ENCODE data around the gene DENND10. TPM values are rescaled to one million over a fixed set of nuclear protein-coding genes. Genes with fewer than 3 reads are reported as not detected.

DENND10 gene
- total RNA-seq, 2 experiments from 2014 or later, result 40.4 to 45.6 TPM

DNA sequence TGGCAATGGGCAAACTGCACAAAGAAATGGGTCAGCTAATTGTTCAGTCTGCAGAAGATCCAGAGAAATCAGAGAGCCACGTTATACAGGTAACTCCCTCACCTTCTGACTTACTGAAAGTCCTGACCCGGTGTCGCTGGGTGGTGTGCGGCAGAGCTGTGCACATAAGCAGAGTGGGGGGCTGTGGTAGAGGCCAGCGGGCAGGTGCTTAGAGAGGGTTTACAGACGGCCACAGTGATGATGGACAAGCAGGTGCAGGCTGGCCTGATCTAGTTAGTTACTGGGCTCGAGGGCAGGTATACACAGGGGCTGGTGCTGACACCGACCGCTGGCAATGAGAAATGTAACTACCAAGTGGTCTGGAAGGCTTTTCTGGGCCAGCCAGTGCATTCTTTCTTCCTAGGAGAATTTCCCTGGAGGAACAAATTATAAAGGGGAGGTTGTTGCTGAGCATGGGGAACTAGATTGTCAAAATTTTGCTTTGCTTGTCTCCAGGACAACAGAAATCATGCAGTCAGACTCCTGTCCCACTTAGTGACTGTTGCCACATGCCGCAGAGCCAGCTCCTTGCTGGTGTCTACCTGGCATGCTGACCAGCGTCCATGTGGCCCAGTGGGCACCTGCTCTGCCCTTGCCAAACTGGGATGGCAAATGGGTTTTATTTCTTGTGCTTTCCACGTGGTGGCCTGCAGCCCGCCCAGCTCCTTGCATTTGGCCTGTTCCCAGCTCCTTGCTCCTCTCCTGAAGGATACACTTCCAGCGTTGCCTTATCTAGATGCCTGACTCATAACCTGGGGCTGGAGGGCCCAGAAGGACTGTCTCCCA is 28.8 kb downstream of the DENND10 start:
- Mint-ChIP-seq H3K36me3 (ENCODE audit: low read depth) (peaks cover 46% of the 10 kb centered on the region), H3K4me3 (peak overlapping the region; percentile 83), H3K27ac (peak overlapping the region; percentile 86), H3K27me3 (no peaks in the 10 kb centered on the region), H3K9me3 (no peaks in the 10 kb centered on the region), H3K4me1 (ENCODE audit: low read depth) (peaks cover 39% of the 10 kb centered on the region)
- Histone ChIP-seq H3K27ac (ENCODE audit: low read depth in 1 of 2, low read length in 2 of 2) (peak overlapping the region in 1 of 2 donors; percentile 40), H3K4me3 (ENCODE audit: low read length) (no peak overlapping the region), H3K36me3 (ENCODE audit: insufficient read depth, low read length) (peaks cover 39% of the 10 kb centered on the region), H3K9me3 (ENCODE audit: control insufficient read depth in 1 of 2, insufficient read depth in 1 of 2, low read length in 2 of 2) (no peaks in the 10 kb centered on the region), H3K27me3 (ENCODE audit: control insufficient read depth in 1 of 2, insufficient read depth in 2 of 2, low read length in 2 of 2) (no peaks in the 10 kb centered on the region), H3K4me1 (ENCODE audit: insufficient read depth, low read length) (peaks cover 39% of the 10 kb centered on the region)
- TF ChIP-seq, protein P1, sequence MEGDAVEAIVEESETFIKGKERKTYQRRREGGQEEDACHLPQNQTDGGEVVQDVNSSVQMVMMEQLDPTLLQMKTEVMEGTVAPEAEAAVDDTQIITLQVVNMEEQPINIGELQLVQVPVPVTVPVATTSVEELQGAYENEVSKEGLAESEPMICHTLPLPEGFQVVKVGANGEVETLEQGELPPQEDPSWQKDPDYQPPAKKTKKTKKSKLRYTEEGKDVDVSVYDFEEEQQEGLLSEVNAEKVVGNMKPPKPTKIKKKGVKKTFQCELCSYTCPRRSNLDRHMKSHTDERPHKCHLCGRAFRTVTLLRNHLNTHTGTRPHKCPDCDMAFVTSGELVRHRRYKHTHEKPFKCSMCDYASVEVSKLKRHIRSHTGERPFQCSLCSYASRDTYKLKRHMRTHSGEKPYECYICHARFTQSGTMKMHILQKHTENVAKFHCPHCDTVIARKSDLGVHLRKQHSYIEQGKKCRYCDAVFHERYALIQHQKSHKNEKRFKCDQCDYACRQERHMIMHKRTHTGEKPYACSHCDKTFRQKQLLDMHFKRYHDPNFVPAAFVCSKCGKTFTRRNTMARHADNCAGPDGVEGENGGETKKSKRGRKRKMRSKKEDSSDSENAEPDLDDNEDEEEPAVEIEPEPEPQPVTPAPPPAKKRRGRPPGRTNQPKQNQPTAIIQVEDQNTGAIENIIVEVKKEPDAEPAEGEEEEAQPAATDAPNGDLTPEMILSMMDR (IDR thresholded peaks at IDR 0.05), result no peak
- intact Hi-C loops (cut with DNase I, micrococcal nuclease), result loop anchor here in 1 of 2 experiments (5.0 kb wide), 1 partner anchor 40 kb away; no protein-coding TSS in a partner anchor
- no peak for DNase-seq
- no peak for ATAC-seq (ENCODE audit: poor library complexity)
- ChIA-PET POLR2A (interaction anchor here (0.8 to 1.8 kb wide), 11 partner anchors 9 to 740 kb away, joined by 3 to 10 read pairs (median 5); partner anchors contain the start of genes CACUL1, DENND10, GRK5 and MCMBP), CTCF (interaction anchor here (0.6 to 1.8 kb wide), 2 partner anchors 28 to 64 kb away, joined by 3 to 4 read pairs; no protein-coding TSS in a partner anchor)

GRCh38 chr10:119133949-119134348 is 30.0 kb downstream of the DENND10 start:
- TF ChIP-seq, protein P1 (IDR thresholded peaks at IDR 0.05), result no peak
- CTCF ChIA-PET, result no interaction called here
- peaks cover 39% of the 10 kb centered on the region for H3K4me1 ChIP-seq (ENCODE audit: insufficient read depth, low read length)
- H3K27ac Mint-ChIP-seq, result peak overlapping the region; percentile 10
- H3K27me3 Mint-ChIP-seq, result no peaks in the 10 kb centered on the region
- ATAC-seq (ENCODE audit: poor library complexity), result no peak
- no peak overlapping the region for H3K27ac ChIP-seq (ENCODE audit: low read depth in 1 of 2, low read length in 2 of 2)
- intact Hi-C loops (cut with DNase I, micrococcal nuclease), result loop anchor here in 1 of 2 experiments (5.0 kb wide), 1 partner anchor 42 kb away; no protein-coding TSS in a partner anchor
- peak in 2 of 14 experiments; percentile 25 to 34 for DNase-seq
- peaks cover 46% of the 10 kb centered on the region for H3K36me3 Mint-ChIP-seq (ENCODE audit: low read depth)
- H3K4me3 ChIP-seq (ENCODE audit: low read length), result no peak overlapping the region
- POLR2A ChIA-PET, result no interaction called here
- no peaks in the 10 kb centered on the region for H3K9me3 Mint-ChIP-seq
- H3K36me3 ChIP-seq (ENCODE audit: insufficient read depth, low read length), result peaks cover 35% of the 10 kb centered on the region
- no peak overlapping the region for H3K4me3 Mint-ChIP-seq
- peaks cover 39% of the 10 kb centered on the region for H3K4me1 Mint-ChIP-seq (ENCODE audit: low read depth)
- H3K9me3 ChIP-seq (ENCODE audit: control insufficient read depth in 1 of 2, insufficient read depth in 1 of 2, low read length in 2 of 2), result no peaks in the 10 kb centered on the region
- H3K27me3 ChIP-seq (ENCODE audit: control insufficient read depth in 1 of 2, insufficient read depth in 2 of 2, low read length in 2 of 2), result no peaks in the 10 kb centered on the region

DNA sequence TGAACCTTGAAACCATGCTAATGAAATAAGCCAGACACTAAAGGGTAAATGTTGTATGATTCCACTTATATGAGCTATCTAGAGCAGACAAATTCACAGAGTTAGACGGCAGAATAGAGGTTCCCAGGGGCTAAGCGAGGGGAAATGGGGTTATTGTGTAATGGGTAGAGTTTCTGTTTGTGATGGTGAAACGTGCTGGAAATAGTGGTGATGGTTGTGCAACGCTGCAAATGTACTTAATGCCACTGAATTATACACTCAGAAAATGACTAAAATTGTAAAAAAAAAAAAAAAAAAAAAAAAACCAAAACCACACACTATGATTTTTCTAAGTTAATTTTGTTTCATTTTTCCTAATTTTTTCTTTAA is 31.6 kb downstream of the DENND10 start:
- CTCF ChIA-PET, result no interaction called here
- Mint-ChIP-seq H3K4me1 (ENCODE audit: low read depth) (peaks cover 37% of the 10 kb centered on the region), H3K9me3 (no peaks in the 10 kb centered on the region), H3K36me3 (ENCODE audit: low read depth) (peaks cover 44% of the 10 kb centered on the region), H3K4me3 (no peak overlapping the region), H3K27me3 (no peaks in the 10 kb centered on the region), H3K27ac (peak overlapping the region; percentile 45)
- Histone ChIP-seq H3K36me3 (ENCODE audit: insufficient read depth, low read length) (peaks cover 21% of the 10 kb centered on the region), H3K9me3 (ENCODE audit: control insufficient read depth in 1 of 2, insufficient read depth in 1 of 2, low read length in 2 of 2) (no peaks in the 10 kb centered on the region), H3K27ac (ENCODE audit: low read depth in 1 of 2, low read length in 2 of 2) (no peak overlapping the region), H3K4me1 (ENCODE audit: insufficient read depth, low read length) (peaks cover 35% of the 10 kb centered on the region), H3K27me3 (ENCODE audit: control insufficient read depth in 1 of 2, insufficient read depth in 2 of 2, low read length in 2 of 2) (no peaks in the 10 kb centered on the region), H3K4me3 (ENCODE audit: low read length) (no peak overlapping the region)
- intact Hi-C loops (cut with DNase I, micrococcal nuclease), result no loop called here
- POLR2A ChIA-PET, result interaction anchor here (0.6 kb wide), 1 partner anchor 552 kb away, joined by 3 read pairs; no protein-coding TSS in a partner anchor
- DNase-seq, result peak in 3 of 14 experiments; percentile 15 to 54 (median 53)
- TF ChIP-seq, protein P1 (IDR thresholded peaks at IDR 0.05), result no peak
- no peak for ATAC-seq (ENCODE audit: poor library complexity)
